ENCODE measurements around the gene ACP2.
"Not testable (repeated sequence)": the region's sequence is repeated elsewhere in the genome, so short reads cannot be mapped to it uniquely, and the experiment has no call there.

- TF ChIP-seq SREBF2 (IDR thresholded peaks at IDR 0.05); HDAC2 (IDR thresholded peaks at IDR 0.05); POLR2A (IDR thresholded peaks at IDR 0.05; ENCODE audit: low read length); RAD21 (conservative IDR thresholded peaks at IDR 0.05 in 1 of 2, IDR thresholded peaks at IDR 0.05 in 1 of 2); JUN (IDR thresholded peaks at IDR 0.05); MAX (IDR thresholded peaks at IDR 0.05); CHD4 (IDR thresholded peaks at IDR 0.05; ENCODE audit: borderline replicate concordance); CTCF (IDR thresholded peaks at IDR 0.05); PHF8 (IDR thresholded peaks at IDR 0.05; ENCODE audit: borderline replicate concordance, low read depth); ELK1 (IDR thresholded peaks at IDR 0.05; ENCODE audit: low read depth, low read length); RFX5 (IDR thresholded peaks at IDR 0.05); KDM1A (IDR thresholded peaks at IDR 0.05; ENCODE audit: low read depth); EP300 (IDR thresholded peaks at IDR 0.05); HOXB5 (CRISPR knock-in tag; IDR thresholded peaks at IDR 0.05): not testable (repeated sequence)
Observed at GRCh38 chr11:47198161-47198560, 50.5 kb downstream of the ACP2 start.

Measured in A549 (cell line).